Pulmonary artery endothelial cell (primary cell): ENCODE results near the gene WDR75. TPM values are rescaled to one million over a fixed set of nuclear protein-coding genes. Genes with fewer than 3 reads are reported as not detected.
A peak's percentile ranks its signal among the peaks of the same experiment; 100 is the strongest.
"Not testable (repeated sequence)": the region's sequence is repeated elsewhere in the genome, so short reads cannot be mapped to it uniquely, and the experiment has no call there.

Experiments
- DNase-seq: peaks from one replicate; pipeline ENCODE4 v3.0.0-alpha.2; 2011; ENCODE audit warnings: low read depth, low spot score
- total RNA-seq: library from RNA; depleted of rRNA; stranded (reverse); fragments of >200 nt; gene quantifications from 2 replicates; pipeline ENCODE4 v1.2.3, GENCODE V29; 2014

The WDR75 gene
- total RNA-seq, 1 donor from 2014 or later = 82.4 TPM

GRCh38 chr2:189440644-189440946 is 679 bp upstream of the WDR75 start:
- no peak for DNase-seq

DNA sequence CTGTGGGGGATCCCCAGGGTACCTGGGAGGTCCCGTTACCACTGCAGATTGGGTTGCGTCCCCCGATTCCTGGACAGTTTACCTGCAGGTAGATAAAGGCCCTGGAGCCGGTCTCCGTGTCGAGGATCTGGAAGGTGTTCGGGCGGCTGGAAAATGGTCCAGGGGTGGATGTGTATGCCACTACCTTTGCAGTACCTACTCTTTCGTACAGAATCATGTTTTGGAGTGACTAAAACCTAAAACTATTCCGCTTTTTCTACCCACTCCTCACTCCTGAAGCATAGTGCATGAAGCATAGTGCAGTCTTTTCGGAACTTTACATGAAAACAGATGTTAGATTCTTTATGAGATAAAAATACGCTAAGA is 418 bp downstream of the WDR75 start:
- DNase-seq = no peak

- no peak for DNase-seq
These were observed 1.2 kb downstream of the WDR75 start for GRCh38 chr2:189442468-189442867.

- DNase-seq = no peak
These were observed 3.0 kb downstream of the WDR75 start for GRCh38 chr2:189444322-189444721.

DNA sequence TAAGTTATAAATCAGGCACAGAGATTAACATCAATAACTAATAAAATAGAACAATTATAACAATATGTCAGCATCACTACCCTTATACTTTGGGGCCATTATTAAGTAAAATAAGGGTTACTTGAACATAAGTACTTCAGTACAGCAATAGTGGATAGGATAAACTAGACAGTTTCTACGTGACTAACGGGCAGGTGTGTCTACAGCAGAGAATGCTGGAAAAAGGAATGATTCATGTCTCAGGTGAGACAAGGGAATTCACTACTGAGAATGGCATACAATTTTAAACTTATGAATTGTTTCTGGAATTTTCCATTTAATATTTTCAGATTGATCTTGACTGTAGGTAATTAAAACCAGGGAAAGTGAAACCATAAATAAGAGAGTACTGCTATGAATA is 5.5 kb downstream of the WDR75 start:
- no peak for DNase-seq

- DNase-seq = no peak
These were observed 12.7 kb downstream of the WDR75 start for GRCh38 chr2:189454009-189454408.

- no peak for DNase-seq
These were observed 23.8 kb downstream of the WDR75 start for GRCh38 chr2:189465076-189465475.

DNA sequence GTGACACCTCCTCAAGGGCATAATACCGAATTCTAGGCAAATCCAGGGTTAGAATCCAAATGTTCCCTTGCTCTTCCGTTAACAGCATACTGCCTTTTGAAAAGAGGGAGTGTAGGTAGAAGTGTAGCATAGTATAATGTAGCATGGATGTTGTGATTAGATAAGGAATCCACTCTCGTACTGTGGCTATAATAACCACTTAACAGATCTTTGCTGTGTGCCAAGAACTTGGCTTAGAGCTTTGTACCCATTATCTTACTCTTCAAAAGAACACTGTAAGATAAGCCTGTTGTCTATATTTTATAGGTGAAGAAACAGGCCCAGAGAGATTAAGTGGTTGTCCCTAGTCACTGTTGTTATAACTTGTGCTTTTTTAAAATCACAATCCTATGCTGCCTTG is 24.2 kb downstream of the WDR75 start:
- DNase-seq = no peak

GRCh38 chr2:189466046-189466445 is 24.8 kb downstream of the WDR75 start:
- DNase-seq = no peak

GRCh38 chr2:189466656-189467055 is 25.4 kb downstream of the WDR75 start:
- peak; percentile 15 for DNase-seq

DNA sequence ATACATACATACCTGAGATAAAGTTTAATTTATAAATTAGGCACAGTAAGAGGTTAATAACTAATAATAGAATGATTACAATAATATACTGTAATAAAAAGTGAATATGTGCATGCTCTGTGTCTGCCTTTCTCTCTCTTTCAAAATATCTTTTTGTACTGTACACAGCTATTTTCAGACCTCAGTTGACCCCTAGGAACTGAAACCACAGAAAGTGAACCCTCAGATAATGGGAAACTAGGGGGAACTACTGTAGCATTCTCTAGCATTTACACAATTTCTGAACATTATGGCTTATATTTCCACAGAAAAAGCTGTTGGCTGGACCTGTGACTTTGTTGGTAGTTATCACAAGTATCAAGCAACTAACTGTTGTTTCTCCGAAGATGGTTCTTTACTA is 25.9 kb downstream of the WDR75 start:
- no peak for DNase-seq

- DNase-seq = no peak
These were observed 26.3 kb downstream of the WDR75 start for GRCh38 chr2:189467593-189467992.

- no peak for DNase-seq
These were observed 33.3 kb downstream of the WDR75 start for GRCh38 chr2:189474526-189474925.

GRCh38 chr2:189477756-189478155 is 36.5 kb downstream of the WDR75 start:
- DNase-seq = no peak

DNA sequence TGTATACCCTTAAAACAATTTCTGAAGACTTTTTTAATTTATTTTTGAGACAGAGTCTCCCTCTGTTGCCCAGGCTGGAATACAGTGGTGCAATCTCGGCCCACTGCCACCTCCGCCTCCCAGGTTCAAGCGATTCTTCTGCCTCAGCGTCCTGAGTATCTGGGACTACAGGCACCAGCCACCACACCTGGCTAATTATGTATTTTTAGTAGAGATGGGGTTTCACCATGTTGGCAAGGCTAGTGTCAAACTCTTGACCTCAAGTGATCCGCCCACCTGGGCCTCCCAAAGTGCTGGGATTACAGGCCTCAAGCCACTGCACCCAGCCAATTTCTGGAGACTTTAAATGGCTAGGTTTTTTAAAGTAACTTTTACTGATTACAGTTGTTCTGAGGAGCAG is 37.0 kb downstream of the WDR75 start:
- not testable (repeated sequence) for DNase-seq

DNA sequence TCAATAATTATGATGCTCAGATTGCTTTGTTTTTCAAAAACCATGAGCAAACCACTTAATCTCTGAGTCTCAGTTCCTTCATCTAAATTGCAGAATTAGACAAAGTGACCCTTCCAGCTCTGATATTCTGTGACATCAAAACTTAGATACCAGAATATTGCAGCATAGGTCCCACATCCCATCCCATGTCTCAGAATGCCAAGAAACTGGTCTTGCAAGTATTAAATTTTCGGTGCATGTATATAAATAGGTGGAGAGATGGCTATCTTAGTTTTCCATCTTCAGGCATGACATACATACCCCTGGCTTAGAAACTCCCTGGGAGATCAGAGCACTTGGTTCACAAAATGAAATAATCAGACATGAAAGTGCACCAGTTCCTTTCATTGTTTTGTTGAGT is 39.8 kb downstream of the WDR75 start:
- no peak for DNase-seq

DNA sequence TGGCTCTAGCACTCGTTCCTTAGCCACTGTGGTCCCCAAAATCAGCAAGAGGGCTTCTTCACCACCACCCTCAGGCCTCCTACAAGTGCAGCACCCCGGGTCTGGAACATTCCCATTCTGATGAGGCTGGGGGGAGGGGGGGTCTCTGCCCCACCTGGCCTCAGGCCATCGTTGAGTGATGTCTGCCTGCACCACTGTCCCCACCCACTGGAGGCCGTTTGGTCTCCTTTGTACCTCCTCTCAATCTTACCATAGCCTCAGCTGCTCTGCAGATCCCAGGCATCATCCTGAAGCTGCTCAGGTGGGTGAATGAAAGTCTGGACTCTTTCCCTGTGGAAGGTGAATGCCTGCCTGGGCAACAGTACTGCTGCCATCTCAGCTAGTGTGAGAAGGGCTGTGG is 42.3 kb downstream of the WDR75 start:
- DNase-seq = no peak

GRCh38 chr2:189483980-189484740 is 42.9 kb downstream of the WDR75 start:
- DNase-seq = no peak

- DNase-seq = no peak
These were observed 43.9 kb downstream of the WDR75 start for GRCh38 chr2:189485146-189485545.

DNA sequence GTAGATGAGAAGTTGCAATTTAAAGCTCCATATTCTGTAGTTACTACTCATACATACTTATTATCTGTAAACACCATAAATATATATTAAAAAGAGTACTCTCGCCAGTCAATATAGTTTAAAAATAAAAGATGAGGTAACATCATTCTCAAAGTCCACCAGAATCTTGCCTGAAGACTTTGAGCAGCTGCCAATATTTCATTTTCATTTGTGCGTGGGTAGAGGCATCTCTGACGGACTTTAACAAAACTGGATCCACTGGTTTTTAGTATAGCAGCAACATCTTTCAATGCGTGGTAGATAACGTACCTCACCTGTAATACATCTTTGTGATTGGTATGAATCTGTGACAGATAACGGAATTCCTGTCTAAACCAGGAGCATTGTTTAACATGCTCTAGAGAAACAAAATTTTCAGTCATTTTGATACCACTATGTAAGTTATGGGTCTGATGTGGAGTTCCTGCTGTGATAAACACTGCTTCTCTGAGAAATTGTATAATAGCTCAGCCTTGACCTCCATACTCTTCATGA is 45.0 kb downstream of the WDR75 start:
- no peak for DNase-seq

GRCh38 chr2:189487283-189488007 is 46.2 kb downstream of the WDR75 start:
- no peak for DNase-seq

GRCh38 chr2:189488008-189488310 is 46.7 kb downstream of the WDR75 start:
- DNase-seq = no peak

- DNase-seq = no peak
These were observed 51.2 kb downstream of the WDR75 start for GRCh38 chr2:189492451-189492850.
